ENCODE data around the gene FAM83D. TPM values are rescaled to one million over a fixed set of nuclear protein-coding genes. Genes with fewer than 3 reads are reported as not detected.

FAM83D gene
- total and polyA plus RNA-seq, 2 of the 4 experiments (the other 2 are of a cell fraction): 20.4 to 26.4 TPM

DNA sequence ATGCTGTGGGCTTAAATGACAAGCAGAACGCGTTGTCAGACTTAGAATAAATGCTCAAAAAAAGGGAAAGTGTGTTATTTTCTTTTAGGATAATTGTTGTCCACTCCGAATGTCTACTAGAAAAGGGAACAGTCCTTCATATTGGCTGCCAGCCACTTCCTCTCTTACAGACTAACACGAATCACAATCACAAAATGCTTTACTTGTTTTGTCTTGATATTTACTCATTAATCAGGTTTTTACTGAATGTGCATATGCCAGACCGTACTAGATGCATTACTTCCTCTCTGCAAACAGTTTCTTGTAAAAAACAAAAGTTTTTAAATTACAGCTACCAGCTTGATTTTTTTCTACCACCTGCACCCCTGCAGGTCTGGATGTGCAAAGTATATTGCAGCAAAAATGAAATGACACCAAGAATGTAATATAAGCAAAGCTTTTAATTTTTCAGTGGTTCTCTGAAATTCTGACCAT, 36.7 kb downstream of the FAM83D start (continued):
- TF ChIP-seq CHD1 (IDR thresholded peaks at IDR 0.05; ENCODE audit: low read depth, low read length) (no peak), RAD21 (IDR thresholded peaks at IDR 0.05; ENCODE audit: low read length) (no peak)

DNA sequence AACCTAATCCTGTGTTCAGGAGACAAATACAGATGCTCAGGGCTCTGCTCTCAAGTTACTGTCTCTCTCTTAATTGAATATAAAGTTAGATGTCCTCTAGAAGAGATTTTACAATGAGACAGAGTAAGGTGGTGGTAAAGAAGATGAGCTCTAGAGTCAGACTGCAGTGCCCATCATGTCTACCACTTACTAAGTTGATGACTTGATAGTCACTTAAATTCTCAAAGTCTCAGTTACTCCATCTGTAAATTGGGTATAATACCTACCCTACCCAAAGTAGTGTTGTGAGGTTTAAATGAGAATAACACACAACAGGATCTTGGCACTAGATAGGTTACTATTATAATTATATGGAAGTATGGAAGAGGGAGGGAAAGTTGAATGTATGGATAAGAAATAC, 37.5 kb downstream of the FAM83D start:
- no peak overlapping the region for H3K9ac ChIP-seq (ENCODE audit: low read depth, low read length)
- H3K27me3 ChIP-seq (ENCODE audit: control insufficient read depth, insufficient read depth, low read length): no peaks in the 10 kb centered on the region
- H4K8ac ChIP-seq (ENCODE audit: low read depth in 2 of 2, low read length in 2 of 2): no peak overlapping the region
- H2BK5ac ChIP-seq (ENCODE audit: low read depth, low read length, poor library complexity, severe bottlenecking): no peak overlapping the region
- dilution Hi-C loops (cut with HindIII; ENCODE audit: low sequenced_read_pairs, unreplicated experiment) (no loop called here), intact Hi-C loops (cut with micrococcal nuclease) (no loop called here), in situ Hi-C loops (cut with MboI; ENCODE audit: low sequenced_read_pairs) (no loop called here)
- no peak for TF ChIP-seq SMC3 (IDR thresholded peaks at IDR 0.05; ENCODE audit: low read depth, low read length)
- no peak for TF ChIP-seq CEBPB (IDR thresholded peaks at IDR 0.05; ENCODE audit: low read depth, low read length)
- TF ChIP-seq, protein P1, sequence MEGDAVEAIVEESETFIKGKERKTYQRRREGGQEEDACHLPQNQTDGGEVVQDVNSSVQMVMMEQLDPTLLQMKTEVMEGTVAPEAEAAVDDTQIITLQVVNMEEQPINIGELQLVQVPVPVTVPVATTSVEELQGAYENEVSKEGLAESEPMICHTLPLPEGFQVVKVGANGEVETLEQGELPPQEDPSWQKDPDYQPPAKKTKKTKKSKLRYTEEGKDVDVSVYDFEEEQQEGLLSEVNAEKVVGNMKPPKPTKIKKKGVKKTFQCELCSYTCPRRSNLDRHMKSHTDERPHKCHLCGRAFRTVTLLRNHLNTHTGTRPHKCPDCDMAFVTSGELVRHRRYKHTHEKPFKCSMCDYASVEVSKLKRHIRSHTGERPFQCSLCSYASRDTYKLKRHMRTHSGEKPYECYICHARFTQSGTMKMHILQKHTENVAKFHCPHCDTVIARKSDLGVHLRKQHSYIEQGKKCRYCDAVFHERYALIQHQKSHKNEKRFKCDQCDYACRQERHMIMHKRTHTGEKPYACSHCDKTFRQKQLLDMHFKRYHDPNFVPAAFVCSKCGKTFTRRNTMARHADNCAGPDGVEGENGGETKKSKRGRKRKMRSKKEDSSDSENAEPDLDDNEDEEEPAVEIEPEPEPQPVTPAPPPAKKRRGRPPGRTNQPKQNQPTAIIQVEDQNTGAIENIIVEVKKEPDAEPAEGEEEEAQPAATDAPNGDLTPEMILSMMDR (conservative IDR thresholded peaks at IDR 0.05; ENCODE audit: low read depth, low read length): no peak
- TF ChIP-seq, protein P2, sequence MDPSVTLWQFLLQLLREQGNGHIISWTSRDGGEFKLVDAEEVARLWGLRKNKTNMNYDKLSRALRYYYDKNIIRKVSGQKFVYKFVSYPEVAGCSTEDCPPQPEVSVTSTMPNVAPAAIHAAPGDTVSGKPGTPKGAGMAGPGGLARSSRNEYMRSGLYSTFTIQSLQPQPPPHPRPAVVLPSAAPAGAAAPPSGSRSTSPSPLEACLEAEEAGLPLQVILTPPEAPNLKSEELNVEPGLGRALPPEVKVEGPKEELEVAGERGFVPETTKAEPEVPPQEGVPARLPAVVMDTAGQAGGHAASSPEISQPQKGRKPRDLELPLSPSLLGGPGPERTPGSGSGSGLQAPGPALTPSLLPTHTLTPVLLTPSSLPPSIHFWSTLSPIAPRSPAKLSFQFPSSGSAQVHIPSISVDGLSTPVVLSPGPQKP (IDR thresholded peaks at IDR 0.05; ENCODE audit: borderline replicate concordance, low read depth, low read length): no peak
- no peak for TF ChIP-seq BHLHE40 (IDR thresholded peaks at IDR 0.05; ENCODE audit: low read depth, low read length)
- TF ChIP-seq CHD1 (IDR thresholded peaks at IDR 0.05; ENCODE audit: low read depth, low read length): no peak
- TF ChIP-seq MAZ (IDR thresholded peaks at IDR 0.05; ENCODE audit: borderline replicate concordance, low read depth, low read length): no peak
- TF ChIP-seq RAD21 (IDR thresholded peaks at IDR 0.05; ENCODE audit: low read length): no peak
- TF ChIP-seq, protein P3, sequence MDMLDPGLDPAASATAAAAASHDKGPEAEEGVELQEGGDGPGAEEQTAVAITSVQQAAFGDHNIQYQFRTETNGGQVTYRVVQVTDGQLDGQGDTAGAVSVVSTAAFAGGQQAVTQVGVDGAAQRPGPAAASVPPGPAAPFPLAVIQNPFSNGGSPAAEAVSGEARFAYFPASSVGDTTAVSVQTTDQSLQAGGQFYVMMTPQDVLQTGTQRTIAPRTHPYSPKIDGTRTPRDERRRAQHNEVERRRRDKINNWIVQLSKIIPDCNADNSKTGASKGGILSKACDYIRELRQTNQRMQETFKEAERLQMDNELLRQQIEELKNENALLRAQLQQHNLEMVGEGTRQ (IDR thresholded peaks at IDR 0.05; ENCODE audit: low read depth, low read length): no peak
- no peak for TF ChIP-seq MXI1 (IDR thresholded peaks at IDR 0.05; ENCODE audit: borderline replicate concordance, low read depth, low read length)
- no peak for TF ChIP-seq MAFK (IDR thresholded peaks at IDR 0.05; ENCODE audit: low read depth, low read length)
- TF ChIP-seq NFE2L2 (IDR thresholded peaks at IDR 0.05; ENCODE audit: low read depth, low read length): no peak
- no peak for TF ChIP-seq RFX5 (IDR thresholded peaks at IDR 0.05; ENCODE audit: low read depth, low read length)
- no peak for TF ChIP-seq RCOR1 (IDR thresholded peaks at IDR 0.05; ENCODE audit: insufficient replicate concordance, low read length)
- no peak overlapping the region for H2AFZ ChIP-seq (replicated peaks; ENCODE audit: low read length, poor library complexity)
- H3K4me2 ChIP-seq (ENCODE audit: low read depth, low read length): no peak overlapping the region
- H3K9me3 ChIP-seq (ENCODE audit: control insufficient read depth, insufficient read depth, low read length): no peaks in the 10 kb centered on the region
- no TSS peak for BruUV-seq (replicated peaks)
- ATAC-seq (ENCODE audit: low read depth) (no peak), DNase-seq (no peak)
- no peak overlapping the region for H3K4me3 ChIP-seq (ENCODE audit: insufficient read depth, low read depth, low read length)
- no peaks in the 10 kb centered on the region for H3K36me3 ChIP-seq (ENCODE audit: control insufficient read depth, insufficient read depth, low read length)
- H2BK20ac ChIP-seq (ENCODE audit: low read depth, low read length): no peak overlapping the region
- no peak overlapping the region for H4K91ac ChIP-seq (ENCODE audit: insufficient read depth, low read depth, low read length)
- no peak overlapping the region for H2BK120ac ChIP-seq (ENCODE audit: low read depth, low read length)
- no peaks in the 10 kb centered on the region for H4K20me1 ChIP-seq (ENCODE audit: insufficient read depth, low read length)
- H2AK5ac ChIP-seq (ENCODE audit: low read depth, low read length): no peak overlapping the region
- H3K23ac ChIP-seq (ENCODE audit: low read depth, low read length): no peak overlapping the region
- no peak overlapping the region for H4K5ac ChIP-seq (ENCODE audit: low read depth, low read length)
- H3K79me1 ChIP-seq (ENCODE audit: low read depth in 1 of 2, low read length in 2 of 2): peaks cover 31 to 44% of the 10 kb centered on the region in 2 experiments
- no peak overlapping the region for H3K27ac ChIP-seq (ENCODE audit: insufficient read depth, low read length)
- ChIA-PET CTCF (no interaction called here), POLR2A (ENCODE audit: unreplicated experiment) (no interaction called here)
- no peak overlapping the region for H3K56ac ChIP-seq (ENCODE audit: extremely low read depth, insufficient read depth, low read length)
- H2AK9ac ChIP-seq (replicated peaks; ENCODE audit: low read depth, low read length, poor library complexity): no peak overlapping the region
- H3K14ac ChIP-seq (replicated peaks; ENCODE audit: low read depth, low read length): no peak overlapping the region
- H2BK15ac ChIP-seq (ENCODE audit: low read depth, low read length): no peak overlapping the region
- H3K4ac ChIP-seq (ENCODE audit: low read depth, low read length): no peak overlapping the region
- 0 out of 2 replicates have a peak, but pooled peaks cover 2% of the 10 kb centered on the region for H3K4me1 ChIP-seq (ENCODE audit: control insufficient read depth, insufficient read depth, low read length)
- peaks cover 5% of the 10 kb centered on the region; the same call in 1 of the 2 replicates for H3K9me1 ChIP-seq (ENCODE audit: insufficient read depth, low read length)
- no peak overlapping the region for H3K18ac ChIP-seq (ENCODE audit: low read depth, low read length)

Measured in IMR-90 (cell line).